CD4-positive, alpha-beta T cell (primary cell): ENCODE results near the gene FAM76A. TPM values are rescaled to one million over a fixed set of nuclear protein-coding genes. Genes with fewer than 3 reads are reported as not detected.

ENCODE experiments used
- ATAC-seq: fragments of 200-7000 bp; cut with Tn5 transposase; one replicate; pipeline ENCODE4 v1.10.0; 2022; ENCODE audit warnings: mild to moderate bottlenecking; ENCODE audit not compliant: poor library complexity
- CTCF ChIA-PET: fragments of 350-600 bp; sonication (Branson Sonifier 250); formaldehyde crosslinking; loops from one replicate; lab custom pipeline; 2021; ENCODE audit warnings: antibody characterized with exemption, inconsistent platforms; lab: Charles Lee
- POLR2A ChIA-PET: fragments of 350-600 bp; sonication (Branson Sonifier 250); formaldehyde crosslinking; loops from one replicate; lab custom pipeline; 2021; ENCODE audit warnings: antibody characterized with exemption, inconsistent platforms; lab: Charles Lee
- DNase-seq, 14 experiments: peaks; one replicate each; pipeline ENCODE4 v3.0.0-alpha.2; 2013 to 2020; ENCODE audit warnings: mixed read lengths in 2 of 14
- H3K27ac ChIP-seq, 2 donors: one replicate each; pipeline versions ENCODE4 v1.5.1 to v1.7.0; 2013; ENCODE audit warnings: low read length in 2 of 2, low read depth in 1 of 2, mild to moderate bottlenecking in 1 of 2
- H3K27me3 ChIP-seq, 2 experiments: 1 replicate in 1 of 2; 2 replicates in 1 of 2; pipeline versions ENCODE4 v1.6.1 to v1.7.0; 2013; ENCODE audit warnings: low read length in 2 of 2, control low read depth in 1 of 2, mild to moderate bottlenecking in 1 of 2, moderate library complexity in 1 of 2; ENCODE audit not compliant: insufficient read depth in 2 of 2, control insufficient read depth in 1 of 2
- H3K36me3 ChIP-seq: one replicate; pipeline ENCODE4 v1.6.1; 2013; ENCODE audit warnings: low read length, control low read depth; ENCODE audit not compliant: insufficient read depth
- H3K4me1 ChIP-seq: one replicate; pipeline ENCODE4 v1.6.1; 2013; ENCODE audit warnings: low read length, control low read depth; ENCODE audit not compliant: insufficient read depth
- H3K4me3 ChIP-seq: one replicate; pipeline ENCODE4 v1.5.1; 2013; ENCODE audit warnings: mild to moderate bottlenecking, low read length, moderate library complexity
- H3K9me3 ChIP-seq, 2 experiments: 1 replicate in 1 of 2; 2 replicates in 1 of 2; pipeline versions ENCODE4 v1.6.1 to v1.7.0; 2013; ENCODE audit warnings: low read length in 2 of 2, mild to moderate bottlenecking in 2 of 2, control low read depth in 1 of 2, moderate library complexity in 1 of 2; ENCODE audit not compliant: control insufficient read depth in 1 of 2, insufficient read depth in 1 of 2
- H3K27ac Mint-ChIP-seq: one replicate; pipeline ENCODE4 v1.8.0; 2020; ENCODE audit warnings: mixed read lengths
- H3K27me3 Mint-ChIP-seq: one replicate; pipeline ENCODE4 v1.8.0; 2021; ENCODE audit warnings: mixed read lengths
- H3K36me3 Mint-ChIP-seq: one replicate; pipeline ENCODE4 v1.8.0; 2021; ENCODE audit warnings: low read depth, mixed read lengths
- H3K4me1 Mint-ChIP-seq: one replicate; pipeline ENCODE4 v1.8.0; 2021; ENCODE audit warnings: low read depth, mixed read lengths
- H3K4me3 Mint-ChIP-seq: one replicate; pipeline ENCODE4 v1.8.0; 2020; ENCODE audit warnings: mild to moderate bottlenecking, mixed read lengths
- H3K9me3 Mint-ChIP-seq: one replicate; pipeline ENCODE4 v1.8.0; 2020; ENCODE audit warnings: mixed read lengths
- CTCF ChIP-seq: fragments of 200-600 bp; IDR thresholded peaks from one replicate; pipeline ENCODE4 v1.8.0; 2022; ENCODE audit warnings: antibody characterized with exemption, mild to moderate bottlenecking
- intact Hi-C, 2 experiments: fragments of 100-400 bp; cut with DNase I in 1 of 2; cut with micrococcal nuclease in 1 of 2; formaldehyde crosslinking; loops; one replicate each; pipeline versions ENCODE4 v1.15.1 to v1.9.0; 2023 to 2025; cut with DNase I, micrococcal nuclease
- total RNA-seq, 174 experiments: library from RNA in 2 of 174; stranded (reverse) in 2 of 174; gene quantifications; one replicate each; pipeline ENCODE4 v1.2.3 and lab custom pipeline; 2021 to 2026

The FAM76A gene
- total RNA-seq, 2 experiments from 2014 or later = 26.0 to 28.7 TPM

- H3K27me3 ChIP-seq = no peaks in the 10 kb centered on the region
- Mint-ChIP-seq H3K27ac (no peak overlapping the region), H3K36me3 (peaks cover 58% of the 10 kb centered on the region), H3K9me3 (no peaks in the 10 kb centered on the region), H3K4me1 (no peaks in the 10 kb centered on the region), H3K27me3 (no peaks in the 10 kb centered on the region), H3K4me3 (no peak overlapping the region)
- H3K27ac ChIP-seq = no peak overlapping the region
- ChIA-PET CTCF (interaction anchor here (1.0 to 1.1 kb wide), 2 partner anchors 150 to 191 kb away, joined by 3 read pairs; no protein-coding TSS in a partner anchor), POLR2A (interaction anchor here (2.0 kb wide), 1 partner anchor 13 kb away, joined by 8 read pairs; the partner anchor contains the start of gene STX12)
- no peaks in the 10 kb centered on the region for H3K9me3 ChIP-seq
- intact Hi-C loops = no loop called here
- ATAC-seq (no peak), DNase-seq (no peak)
- TF ChIP-seq CTCF = no peak
- H3K36me3 ChIP-seq = peaks cover 57% of the 10 kb centered on the region
- H3K4me3 ChIP-seq = no peak overlapping the region
- no peaks in the 10 kb centered on the region for H3K4me1 ChIP-seq
Measured at GRCh38 chr1:27759236-27759635, 33.5 kb downstream of the FAM76A start.

GRCh38 chr1:27760426-27760825 is 34.7 kb downstream of the FAM76A start:
- ChIA-PET CTCF (interaction anchor here (0.6 to 1.2 kb wide), 2 partner anchors 91 to 827 kb away, joined by 3 to 4 read pairs; no protein-coding TSS in a partner anchor), POLR2A (interaction anchor here (2.0 kb wide), 1 partner anchor 12 kb away, joined by 8 read pairs; the partner anchor contains the start of gene STX12)
- DNase-seq (no peak), ATAC-seq (no peak)
- Histone ChIP-seq H3K27me3 (no peaks in the 10 kb centered on the region), H3K9me3 (no peaks in the 10 kb centered on the region), H3K27ac (no peak overlapping the region), H3K4me3 (no peak overlapping the region), H3K4me1 (no peaks in the 10 kb centered on the region), H3K36me3 (peaks cover 49% of the 10 kb centered on the region)
- TF ChIP-seq CTCF = no peak
- H3K9me3 Mint-ChIP-seq = no peaks in the 10 kb centered on the region
- no peaks in the 10 kb centered on the region for H3K27me3 Mint-ChIP-seq
- H3K4me3 Mint-ChIP-seq = no peak overlapping the region
- peaks cover 46% of the 10 kb centered on the region for H3K36me3 Mint-ChIP-seq
- no peak overlapping the region for H3K27ac Mint-ChIP-seq
- intact Hi-C loops = no loop called here
- H3K4me1 Mint-ChIP-seq = no peaks in the 10 kb centered on the region

GRCh38 chr1:27762033-27762432 is 36.3 kb downstream of the FAM76A start:
- ChIA-PET CTCF (no interaction called here), POLR2A (no interaction called here)
- Histone ChIP-seq H3K27ac (no peak overlapping the region), H3K4me1 (no peaks in the 10 kb centered on the region), H3K4me3 (no peak overlapping the region), H3K9me3 (no peaks in the 10 kb centered on the region), H3K27me3 (no peaks in the 10 kb centered on the region), H3K36me3 (peaks cover 35% of the 10 kb centered on the region)
- Mint-ChIP-seq H3K27me3 (no peaks in the 10 kb centered on the region), H3K27ac (no peak overlapping the region), H3K4me3 (no peak overlapping the region), H3K36me3 (peaks cover 33% of the 10 kb centered on the region), H3K4me1 (no peaks in the 10 kb centered on the region), H3K9me3 (no peaks in the 10 kb centered on the region)
- ATAC-seq = no peak
- intact Hi-C loops = no loop called here
- DNase-seq = no peak
- TF ChIP-seq CTCF = no peak
